WI38 (cell line): ENCODE results near the gene CALR.

ENCODE experiments used
- H3K4me3 ChIP-seq: 2 replicates; pipeline ENCODE4 v1.5.1; 2011; ENCODE audit warnings: low read depth, mild to moderate bottlenecking, control low read depth, low read length
- CTCF ChIP-seq: IDR thresholded peaks from 2 replicates; pipeline ENCODE4 v1.5.1; 2012; ENCODE audit warnings: low read depth, mild to moderate bottlenecking, control low read depth, low read length

The CALR gene

GRCh38 chr19:12945479-12946091 lies 7.2 kb downstream of the CALR start, which contains the start of gene RAD23A:
Gene RAD23A (plus strand): TSS chr19:12945862. CDS start chr19:12945949, 87 bp downstream.
- peak within 1 kb of the TSS; percentile 75 for H3K4me3 ChIP-seq
- TF ChIP-seq CTCF, result no peak

- TF ChIP-seq CTCF, result no peak
Observed at GRCh38 chr19:12946092-12946721, 7.8 kb downstream of the CALR start.

GRCh38 chr19:12946731-12947496 lies 8.5 kb downstream of the CALR start:
- TF ChIP-seq CTCF, result no peak
- H3K4me3 ChIP-seq, result peak overlapping the region; percentile 75

More at GRCh38 chr19:12946092-12946721, 7.8 kb downstream of the CALR start:
- H3K4me3 ChIP-seq, result peak overlapping the region; percentile 75

- H3K4me3 ChIP-seq, result no peak overlapping the region
- TF ChIP-seq CTCF, result no peak
Observed at GRCh38 chr19:12947702-12948611, 9.5 kb downstream of the CALR start.

GRCh38 chr19:12948612-12949362 lies 10.4 kb downstream of the CALR start:
- H3K4me3 ChIP-seq, result no peak overlapping the region
- no peak for TF ChIP-seq CTCF
